ENCODE results near the gene CCDC187.

The CCDC187 gene

DNA sequence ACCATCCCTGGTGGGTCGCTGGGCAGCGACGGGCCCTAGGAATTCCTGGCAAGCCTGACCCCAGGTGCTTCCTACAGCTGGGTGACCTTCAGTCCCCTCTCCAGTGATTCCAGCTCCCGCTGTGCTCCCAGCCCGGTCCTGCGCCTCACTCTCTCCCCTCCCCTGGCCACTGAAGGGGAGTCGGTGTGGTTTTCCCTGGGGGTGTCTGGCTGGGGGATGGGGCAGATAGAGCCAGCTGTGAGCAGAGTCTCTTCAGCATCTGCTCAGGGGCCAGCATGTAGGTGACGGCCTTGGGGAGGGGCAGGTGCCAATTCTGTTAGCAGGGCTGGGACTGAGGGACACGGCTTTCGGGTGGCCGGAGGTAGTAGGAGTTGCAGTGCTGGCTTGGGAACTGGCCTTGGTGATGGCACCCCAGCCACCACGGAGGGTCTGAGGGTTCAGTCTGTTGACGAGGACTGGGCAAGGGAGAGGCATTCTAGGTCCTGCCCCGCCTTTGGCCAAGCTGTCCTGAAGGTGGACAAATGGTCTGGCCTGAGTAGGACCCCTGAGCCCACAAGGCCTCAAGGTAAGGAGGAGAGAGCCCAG is 26.6 kb upstream of the CCDC187 start:
- DNase-seq (ENCODE audit: low read depth), result no peak
- TF ChIP-seq, protein P1, sequence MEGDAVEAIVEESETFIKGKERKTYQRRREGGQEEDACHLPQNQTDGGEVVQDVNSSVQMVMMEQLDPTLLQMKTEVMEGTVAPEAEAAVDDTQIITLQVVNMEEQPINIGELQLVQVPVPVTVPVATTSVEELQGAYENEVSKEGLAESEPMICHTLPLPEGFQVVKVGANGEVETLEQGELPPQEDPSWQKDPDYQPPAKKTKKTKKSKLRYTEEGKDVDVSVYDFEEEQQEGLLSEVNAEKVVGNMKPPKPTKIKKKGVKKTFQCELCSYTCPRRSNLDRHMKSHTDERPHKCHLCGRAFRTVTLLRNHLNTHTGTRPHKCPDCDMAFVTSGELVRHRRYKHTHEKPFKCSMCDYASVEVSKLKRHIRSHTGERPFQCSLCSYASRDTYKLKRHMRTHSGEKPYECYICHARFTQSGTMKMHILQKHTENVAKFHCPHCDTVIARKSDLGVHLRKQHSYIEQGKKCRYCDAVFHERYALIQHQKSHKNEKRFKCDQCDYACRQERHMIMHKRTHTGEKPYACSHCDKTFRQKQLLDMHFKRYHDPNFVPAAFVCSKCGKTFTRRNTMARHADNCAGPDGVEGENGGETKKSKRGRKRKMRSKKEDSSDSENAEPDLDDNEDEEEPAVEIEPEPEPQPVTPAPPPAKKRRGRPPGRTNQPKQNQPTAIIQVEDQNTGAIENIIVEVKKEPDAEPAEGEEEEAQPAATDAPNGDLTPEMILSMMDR (IDR thresholded peaks at IDR 0.05; ENCODE audit: insufficient read depth, low read depth, low read length, missing control alignments), result no peak
- H3K4me3 ChIP-seq (ENCODE audit: low read depth, low read length), result no peak overlapping the region

DNA sequence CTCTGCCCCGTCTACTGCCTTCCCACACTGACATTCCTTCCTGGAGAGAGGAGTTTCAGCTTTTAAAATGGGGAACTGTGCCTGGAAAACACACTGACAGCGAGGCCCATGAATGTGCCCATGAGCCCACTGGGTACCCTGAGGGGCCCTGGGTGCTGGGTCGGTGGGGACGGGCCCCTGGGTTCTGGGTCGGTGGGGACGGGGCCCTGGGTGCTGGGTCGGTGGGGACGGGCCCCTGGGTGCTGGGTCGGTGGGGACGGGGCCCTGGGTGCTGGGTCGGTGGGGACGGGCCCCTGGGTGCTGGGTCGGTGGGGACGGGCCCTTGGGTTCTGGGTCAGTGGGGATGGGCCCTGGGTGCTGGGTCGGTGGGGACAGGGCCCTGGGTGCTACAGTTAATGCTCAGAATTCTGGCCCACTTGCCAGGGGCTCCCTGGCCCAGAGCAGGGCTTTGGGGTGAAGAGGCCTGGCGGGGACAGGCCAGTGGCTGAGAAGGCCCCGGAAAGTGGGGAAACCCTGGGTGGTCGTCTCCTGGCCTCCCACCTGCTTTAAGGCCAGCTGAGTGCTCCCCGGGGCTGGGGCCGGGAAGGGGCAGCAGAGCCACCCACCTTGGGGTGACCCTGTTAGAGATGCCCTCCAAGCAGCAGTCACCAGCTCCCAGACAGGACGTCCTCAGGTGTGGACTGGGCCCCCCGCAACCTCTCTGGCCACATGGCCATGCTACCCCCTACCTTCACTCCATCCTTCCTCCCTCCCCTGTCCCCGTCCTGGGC is 25.9 kb upstream of the CCDC187 start:
- H3K4me3 ChIP-seq (ENCODE audit: low read depth, low read length), result no peak overlapping the region
- TF ChIP-seq, protein P1 (IDR thresholded peaks at IDR 0.05; ENCODE audit: insufficient read depth, low read depth, low read length, missing control alignments), result no peak
- no peak for DNase-seq (ENCODE audit: low read depth)

DNA sequence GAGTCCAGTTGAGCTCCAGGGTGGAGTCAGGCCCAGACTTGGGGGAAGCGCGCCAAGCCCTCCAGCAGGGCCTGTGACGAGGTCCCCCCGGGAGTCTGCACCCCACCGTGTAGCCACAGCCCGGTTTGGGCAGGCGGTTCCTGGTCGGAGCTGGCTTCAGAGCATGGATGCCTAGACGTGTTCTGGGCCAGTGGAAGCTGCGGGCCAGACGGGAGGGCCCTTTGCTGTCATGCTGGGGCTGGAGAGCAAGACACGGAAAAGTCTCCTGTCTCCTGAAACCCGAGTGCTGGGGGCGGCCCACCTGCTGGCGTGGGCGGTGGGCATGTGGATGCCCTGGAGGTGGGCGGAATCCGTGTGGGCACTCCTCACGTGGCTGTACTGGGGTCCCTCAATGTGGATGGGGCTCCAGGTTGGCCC is 25.3 kb upstream of the CCDC187 start:
- no peak for DNase-seq (ENCODE audit: low read depth)
- H3K4me3 ChIP-seq (ENCODE audit: low read depth, low read length), result no peak overlapping the region
- TF ChIP-seq, protein P1 (IDR thresholded peaks at IDR 0.05; ENCODE audit: insufficient read depth, low read depth, low read length, missing control alignments), result no peak

DNA sequence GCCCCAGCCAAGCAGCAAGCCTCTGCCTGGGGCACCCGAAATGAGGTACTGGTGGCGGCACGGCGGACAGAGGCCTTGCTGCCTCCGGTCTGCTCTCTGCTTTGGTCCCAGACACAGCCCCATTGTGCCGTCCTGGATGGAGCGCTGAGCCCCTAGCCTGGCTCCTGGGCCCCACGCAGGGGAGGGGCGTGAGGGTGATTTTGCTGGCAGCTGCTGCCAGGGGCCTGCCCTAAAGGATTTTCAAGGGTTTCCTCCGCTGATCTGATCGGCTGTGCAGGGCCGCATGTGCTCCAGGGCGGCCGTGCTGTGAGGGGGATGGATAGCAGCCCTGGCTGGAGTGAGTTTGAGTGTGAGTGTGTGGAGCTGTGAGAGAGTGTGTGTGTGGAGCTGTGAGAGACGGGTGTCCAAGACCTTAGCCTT is 24.7 kb upstream of the CCDC187 start:
- TF ChIP-seq, protein P1 (IDR thresholded peaks at IDR 0.05; ENCODE audit: insufficient read depth, low read depth, low read length, missing control alignments), result no peak
- H3K4me3 ChIP-seq (ENCODE audit: low read depth, low read length), result no peak overlapping the region
- no peak for DNase-seq (ENCODE audit: low read depth)

DNA sequence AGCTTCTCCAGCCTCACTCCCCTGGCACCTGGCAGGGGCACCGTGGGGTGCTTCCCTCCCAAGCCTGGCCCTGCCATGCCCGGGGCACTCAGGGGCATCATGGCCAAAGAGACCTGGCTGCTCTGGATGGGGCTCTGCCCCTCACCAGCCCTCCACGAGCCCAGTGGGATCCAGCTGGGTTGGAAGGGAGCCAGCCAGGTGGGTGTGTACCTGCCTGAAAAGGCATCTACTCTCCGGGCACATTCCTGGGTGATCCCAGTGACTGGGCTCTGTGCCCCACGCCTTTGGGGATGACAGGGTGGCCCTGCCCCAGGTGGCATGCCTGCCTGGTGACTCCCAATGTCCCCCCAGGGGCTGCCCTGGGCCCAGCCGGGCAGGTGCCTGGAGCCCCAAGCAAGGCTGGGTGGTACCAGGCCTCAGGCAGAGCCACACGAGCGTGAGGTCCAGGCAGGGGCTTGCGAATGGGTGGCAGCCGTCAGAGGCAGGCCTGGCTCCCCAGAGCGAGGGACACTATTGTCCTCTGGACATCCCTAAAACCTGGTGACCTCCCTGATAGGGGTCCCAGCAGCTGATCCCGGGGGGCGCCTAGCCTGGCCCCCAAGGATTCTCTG is 24.2 kb upstream of the CCDC187 start:
- no peak for DNase-seq (ENCODE audit: low read depth)

DNA sequence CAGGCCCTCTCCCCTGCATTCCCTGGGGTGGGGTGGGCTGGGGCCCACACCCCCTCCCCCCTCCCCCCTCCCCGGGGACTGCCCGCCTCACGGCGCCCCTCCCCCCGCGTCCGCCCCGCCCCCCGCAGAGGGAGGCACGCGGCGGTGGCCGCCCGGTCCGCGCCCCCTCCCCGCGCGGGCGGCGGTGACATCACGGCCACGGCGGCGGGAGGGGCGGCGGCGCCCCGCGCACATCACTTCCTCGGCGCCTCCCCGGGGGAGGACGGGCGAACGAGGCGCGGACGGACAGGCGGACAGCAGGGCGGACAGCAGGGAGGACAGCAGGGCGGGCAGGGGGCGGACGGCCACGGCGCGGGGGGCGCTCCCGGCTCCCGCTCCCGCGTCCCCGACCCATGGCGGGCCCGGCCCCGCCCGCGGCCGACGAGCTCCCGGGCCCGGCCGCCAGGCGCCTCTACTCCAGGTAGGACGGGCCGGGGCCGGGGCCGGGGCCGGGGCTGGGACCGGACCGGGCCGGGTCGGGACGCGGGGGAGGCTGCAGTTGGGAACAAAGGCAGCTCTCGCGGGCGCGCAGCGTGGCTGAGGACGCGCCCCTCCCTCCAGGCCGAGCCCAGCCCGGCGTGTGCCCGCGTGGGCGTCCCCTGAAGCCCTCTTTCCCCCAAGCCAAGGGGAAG is 23.5 kb upstream of the CCDC187 start, which contains the start of gene GPSM1:
Gene GPSM1, plus strand, starts transcription at position 236 of the 671 bp plus-strand sequence. Its CDS starts 157 bp downstream, at position 393.
- no peak within 1 kb of the TSS for H3K4me3 ChIP-seq (ENCODE audit: low read depth, low read length)
- DNase-seq (ENCODE audit: low read depth), result no peak
- TF ChIP-seq, protein P1 (IDR thresholded peaks at IDR 0.05; ENCODE audit: insufficient read depth, low read depth, low read length, missing control alignments), result no peak

More for the DNA sequence above, 24.2 kb upstream of the CCDC187 start:
- H3K4me3 ChIP-seq (ENCODE audit: low read depth, low read length), result no peak overlapping the region
- TF ChIP-seq, protein P1 (IDR thresholded peaks at IDR 0.05; ENCODE audit: insufficient read depth, low read depth, low read length, missing control alignments), result no peak
